GM19351 (cell line): ENCODE results near the gene NTM.

Source experiments
- ATAC-seq: cut with Tn5 transposase; IDR thresholded peaks from one replicate; pipeline ENCODE4 v1.9.1; 2021; ENCODE audit warnings: mild to moderate bottlenecking, moderate library complexity; ENCODE audit not compliant: unreplicated experiment

The NTM gene

GRCh38 chr11:131841925-131842635 is 471.7 kb downstream of the NTM start:
- ATAC-seq: no peak

DNA sequence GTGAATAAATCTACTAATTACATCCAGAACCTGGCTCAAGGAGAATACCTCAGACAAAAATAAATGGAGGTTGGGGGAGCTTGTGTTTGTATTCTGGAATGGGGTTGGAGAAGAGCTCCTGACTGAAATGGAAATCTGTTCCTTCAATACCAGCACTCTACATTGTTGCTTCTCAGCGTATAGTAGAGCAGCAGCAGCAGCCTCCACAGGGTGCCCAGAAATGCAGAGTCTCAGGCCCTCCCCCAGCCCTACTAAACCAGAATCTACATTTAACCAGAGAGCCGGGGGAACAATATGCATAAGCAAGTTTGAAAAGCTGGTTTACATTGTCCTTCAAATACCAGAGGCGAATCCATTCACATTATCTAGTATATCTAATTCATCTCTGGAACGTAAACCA is 474.8 kb downstream of the NTM start:
- ATAC-seq: no peak

DNA sequence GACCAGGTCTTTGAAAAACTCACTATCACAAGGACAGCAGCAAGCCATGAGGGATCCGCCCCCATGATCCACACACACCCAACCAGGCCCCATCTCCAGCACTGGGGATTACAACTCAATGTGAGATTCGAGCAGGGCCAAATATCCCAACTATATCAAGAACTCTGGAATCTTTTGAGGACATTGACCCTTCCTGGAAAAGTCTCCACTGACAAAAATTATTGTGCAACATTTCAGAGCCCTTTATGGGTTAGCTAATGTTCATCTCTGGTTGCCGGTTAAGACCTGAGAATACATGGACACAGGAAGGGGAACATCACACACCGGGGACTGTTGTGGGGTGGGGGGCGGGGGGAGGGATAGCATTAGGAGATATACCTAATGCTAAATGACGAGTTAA is 479.1 kb downstream of the NTM start:
- no peak for ATAC-seq

DNA sequence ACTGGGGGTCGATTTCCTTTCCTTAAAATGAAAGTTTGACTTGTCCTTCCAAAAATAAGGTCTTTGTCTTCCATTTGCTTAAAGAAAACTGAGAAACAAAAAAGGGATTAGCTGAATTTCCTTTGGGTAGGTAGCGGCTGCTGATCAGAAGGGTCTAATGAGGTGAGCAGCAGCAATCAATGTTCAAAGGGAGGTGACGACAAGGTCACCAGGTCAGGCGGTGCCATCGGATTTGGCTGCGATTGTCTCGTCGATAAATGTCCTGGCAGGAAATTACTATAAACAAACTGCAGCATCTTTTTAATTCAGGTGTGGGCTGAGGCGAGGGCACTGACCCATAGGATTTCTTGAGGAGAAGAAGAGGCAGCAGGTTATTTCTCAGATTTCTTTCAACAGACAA is 480.1 kb downstream of the NTM start:
- no peak for ATAC-seq

- no peak for ATAC-seq
Measured at GRCh38 chr11:131851964-131852755, 481.7 kb downstream of the NTM start.

DNA sequence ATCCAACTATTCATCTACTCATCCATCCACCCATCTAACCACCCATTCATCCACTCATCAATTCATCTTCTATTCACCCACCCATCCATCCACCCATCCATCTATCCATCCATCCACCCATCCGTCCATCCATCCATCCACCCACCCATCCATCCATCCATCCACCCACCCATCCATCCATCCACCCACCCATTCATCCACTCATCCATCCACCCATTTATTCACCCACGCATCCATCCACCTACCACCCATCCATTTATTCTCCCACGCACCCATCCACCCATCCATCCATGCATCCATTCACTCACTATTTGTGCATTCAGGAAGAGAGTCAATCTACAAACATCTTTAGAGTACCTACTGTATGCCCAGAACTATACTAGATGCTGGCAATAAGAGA is 482.3 kb downstream of the NTM start:
- ATAC-seq: no peak

DNA sequence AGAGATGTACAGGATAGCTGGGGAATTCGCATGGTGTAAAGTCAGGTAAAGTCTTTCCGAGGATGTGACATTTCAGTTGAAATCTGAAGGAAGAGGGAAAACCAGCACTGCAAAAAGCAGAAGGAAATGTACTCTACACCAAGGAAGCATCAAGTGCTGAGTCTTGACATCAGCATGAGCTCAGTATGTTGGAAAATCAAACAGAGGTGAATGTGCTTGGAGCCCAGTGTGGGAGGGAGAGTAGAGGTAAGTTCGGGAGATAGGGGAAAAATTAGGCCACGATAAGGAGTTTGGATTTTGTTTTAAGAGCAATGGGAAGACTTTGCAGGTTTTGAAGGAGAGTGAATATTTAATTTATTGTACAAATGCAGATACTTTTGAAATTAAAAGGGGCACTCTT is 484.0 kb downstream of the NTM start:
- ATAC-seq: no peak

DNA sequence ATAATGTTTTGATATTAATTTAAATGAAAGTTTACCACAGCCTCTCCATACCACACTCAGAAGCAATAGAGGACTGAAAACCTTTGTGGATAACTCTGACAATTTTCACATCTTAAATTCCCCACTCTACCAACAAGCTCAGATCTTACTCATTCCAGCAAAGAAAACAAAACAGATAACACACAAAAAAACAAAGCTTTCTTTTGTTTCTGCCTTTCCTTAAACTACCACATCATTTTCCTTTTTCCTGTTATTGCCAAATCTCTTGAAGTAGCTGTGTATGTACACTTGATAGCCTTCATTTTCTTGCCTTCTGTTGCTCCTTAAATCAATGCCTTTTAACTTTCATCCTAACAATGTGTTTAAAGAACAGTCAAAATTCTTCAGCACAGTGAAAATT is 484.9 kb downstream of the NTM start:
- ATAC-seq: no peak

- no peak for ATAC-seq
Measured at GRCh38 chr11:131857246-131857645, 486.8 kb downstream of the NTM start.

DNA sequence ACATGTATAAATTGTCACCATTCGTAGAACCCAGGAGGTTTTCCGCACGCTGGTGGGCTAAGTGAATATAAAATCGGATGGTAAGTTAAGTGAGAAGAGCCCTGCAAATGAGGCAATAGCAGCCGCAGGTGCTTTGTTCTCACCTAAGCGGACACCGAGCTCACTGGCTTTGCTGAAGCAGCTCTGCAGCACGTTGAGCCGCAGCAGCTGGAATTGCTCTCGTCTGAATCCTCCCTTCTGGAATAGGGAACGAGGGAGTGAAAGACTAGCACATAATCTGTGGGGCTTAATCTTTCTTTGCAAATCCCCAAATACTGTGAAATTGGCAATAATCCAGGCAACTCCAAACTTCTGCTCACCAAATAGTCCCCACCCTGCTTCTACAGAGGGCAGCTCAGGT is 488.1 kb downstream of the NTM start:
- ATAC-seq: no peak

DNA sequence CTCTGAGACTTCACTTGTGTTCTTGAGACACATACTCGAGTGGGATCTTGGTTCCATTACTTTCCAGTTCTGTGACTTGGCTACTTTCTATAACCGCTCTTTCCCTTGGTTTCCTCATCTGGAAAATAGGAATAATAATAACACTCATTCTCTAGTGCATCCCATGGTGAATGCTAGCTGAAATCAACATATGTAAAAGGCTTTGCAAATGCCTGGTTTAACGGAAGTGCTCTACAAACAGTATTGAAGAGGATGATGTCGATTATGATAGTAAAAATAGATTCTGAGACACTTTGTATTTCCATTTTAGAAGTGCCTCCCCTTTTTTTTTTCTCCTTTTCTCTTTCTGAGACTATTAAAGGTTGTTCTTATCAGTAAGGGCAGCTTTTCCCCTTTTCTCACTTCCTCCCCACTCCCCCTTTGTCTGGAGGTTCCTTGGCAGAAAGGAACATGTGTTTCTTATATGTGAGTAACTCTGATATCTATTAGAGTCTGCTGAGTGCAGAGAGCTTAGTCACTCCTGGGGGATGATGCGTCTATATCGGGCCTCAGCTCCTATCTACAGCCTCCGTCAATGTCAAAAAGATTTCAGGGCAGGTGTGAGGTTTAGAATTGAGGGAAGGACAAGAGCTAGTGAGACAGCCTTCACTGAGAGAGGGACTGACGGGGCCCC is 489.3 kb downstream of the NTM start:
- no peak for ATAC-seq

- ATAC-seq: no peak
Measured at GRCh38 chr11:131864228-131864627, 493.8 kb downstream of the NTM start.

- no peak for ATAC-seq
Measured at GRCh38 chr11:131865860-131866259, 495.4 kb downstream of the NTM start.

DNA sequence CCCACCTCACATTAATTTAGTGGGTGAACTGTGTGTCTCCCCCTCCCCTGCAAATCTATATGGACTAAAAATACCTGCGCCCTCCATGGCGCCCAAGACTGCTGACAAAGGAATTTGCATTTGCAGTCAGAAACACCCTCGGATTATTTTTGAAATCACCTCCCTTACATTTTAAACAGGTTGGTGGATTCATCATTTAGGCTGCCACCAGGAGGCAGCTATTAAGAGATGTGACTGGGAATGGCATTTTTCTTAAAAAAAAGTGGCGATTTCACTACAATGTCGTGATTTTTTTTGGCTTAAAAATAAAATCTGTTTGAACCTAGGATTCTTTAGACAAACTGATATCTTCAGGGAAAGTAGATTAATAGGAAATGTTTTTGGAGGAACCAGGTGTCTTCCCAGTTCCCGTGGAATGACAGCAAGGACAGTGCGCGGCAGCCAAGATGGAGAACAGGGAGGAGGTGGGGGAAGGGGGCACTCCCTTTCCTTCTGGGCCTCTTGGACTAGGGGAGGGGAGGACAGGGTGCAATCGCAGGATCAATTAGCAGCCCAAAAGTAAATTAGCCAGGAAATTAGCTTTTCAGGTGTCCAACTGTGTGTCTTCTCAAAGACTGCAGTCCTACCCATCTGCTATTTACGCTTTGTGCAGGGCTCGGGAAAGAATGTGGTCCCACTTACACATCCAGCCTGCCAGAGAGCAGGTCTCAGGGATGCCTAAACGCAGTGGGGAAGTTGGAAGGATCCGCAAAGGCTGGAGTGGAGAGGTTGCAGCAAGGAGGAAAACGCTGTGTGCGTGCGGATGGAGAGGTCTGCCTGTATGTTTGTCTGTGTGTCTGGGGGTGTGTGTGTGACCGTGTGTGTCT is 496.4 kb downstream of the NTM start:
- ATAC-seq: no peak

- peak; percentile 85 for ATAC-seq
Measured at GRCh38 chr11:131867457-131868257, 497.2 kb downstream of the NTM start.

GRCh38 chr11:131868629-131869507 is 498.5 kb downstream of the NTM start:
- ATAC-seq: no peak

DNA sequence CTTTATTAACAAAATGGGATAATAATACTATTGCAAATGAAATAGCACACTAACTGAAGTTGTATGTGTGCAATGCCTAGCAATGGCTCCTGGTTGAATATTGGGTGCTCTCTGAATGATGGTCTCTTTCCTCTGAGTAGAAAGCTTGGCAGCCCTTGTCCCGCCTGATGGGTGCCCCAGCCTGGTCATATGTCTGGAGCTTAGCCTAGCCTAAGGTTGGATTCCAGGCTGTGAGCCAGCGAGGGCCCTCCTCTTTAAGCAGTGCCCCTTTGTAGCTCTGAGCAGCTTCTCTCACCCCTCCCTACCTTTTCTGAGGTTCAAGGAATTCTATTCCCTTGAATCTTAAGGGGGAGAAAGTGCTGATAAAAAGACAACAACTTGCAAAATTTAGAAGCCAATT is 499.9 kb downstream of the NTM start:
- no peak for ATAC-seq

DNA sequence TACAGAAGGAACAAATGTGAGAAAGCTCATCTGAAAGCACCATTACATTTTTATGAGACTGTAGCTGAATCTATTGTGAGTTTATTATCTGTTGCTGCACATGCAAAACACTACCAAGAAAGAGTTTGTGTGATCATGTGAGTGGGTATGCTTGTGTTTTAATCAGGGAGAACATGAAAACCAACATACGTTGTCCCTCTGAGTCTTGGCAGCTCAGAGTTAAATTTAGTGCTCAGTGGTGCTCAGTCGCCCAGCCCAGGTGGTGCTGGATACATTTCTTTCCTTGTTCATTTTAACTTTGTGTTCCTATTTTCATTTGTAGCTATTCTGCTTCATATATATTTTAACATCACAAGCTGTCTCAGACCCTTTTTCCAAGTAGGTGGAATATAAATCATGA is 500.6 kb downstream of the NTM start:
- no peak for ATAC-seq

DNA sequence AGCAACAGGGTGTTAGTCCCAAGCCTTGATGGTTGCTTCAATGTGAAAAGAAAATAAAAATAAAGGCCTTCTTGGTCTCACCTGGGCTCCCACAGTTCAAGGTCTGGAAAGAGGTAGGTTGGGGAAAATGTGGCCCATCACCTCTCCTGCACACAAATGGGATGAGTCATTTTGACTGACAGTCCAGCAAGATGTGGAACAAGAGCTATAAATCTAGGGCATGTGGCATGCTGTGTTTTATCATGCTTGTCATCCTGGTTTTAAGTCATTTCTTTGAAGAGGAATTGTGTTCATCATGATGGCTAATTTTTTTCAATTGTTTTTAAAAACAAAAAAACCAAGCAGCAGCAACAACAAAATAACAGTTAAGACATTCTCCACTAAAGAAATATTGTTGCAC is 503.7 kb downstream of the NTM start:
- no peak for ATAC-seq
